Mesendoderm (in vitro differentiated cells): ENCODE results near the gene UBE2L6.

Experiments
- DNase-seq: peaks from one replicate; pipeline ENCODE4 v3.0.0; 2013
- H2AK5ac ChIP-seq: 2 replicates; pipeline ENCODE4 v1.6.1; 2013; ENCODE audit warnings: low read length, inconsistent platforms
- H2BK120ac ChIP-seq: 2 replicates; pipeline ENCODE4 v1.6.1; 2013; ENCODE audit warnings: low read depth, mild to moderate bottlenecking, low read length, moderate library complexity, mixed read lengths
- H2BK15ac ChIP-seq: replicated peaks from 2 replicates; pipeline ENCODE4 v1.6.1; 2013; ENCODE audit warnings: low read depth, mild to moderate bottlenecking, moderate library complexity
- H2BK5ac ChIP-seq: 2 replicates; pipeline ENCODE4 v1.6.1; 2013; ENCODE audit warnings: low read length, inconsistent platforms
- H3K18ac ChIP-seq: 2 replicates; pipeline ENCODE4 v1.6.1; 2013; ENCODE audit warnings: mild to moderate bottlenecking, low read length, mixed read lengths
- H3K23ac ChIP-seq: one replicate; pipeline ENCODE4 v1.6.1; 2013; ENCODE audit warnings: low read length
- H3K27ac ChIP-seq: 2 replicates; pipeline ENCODE4 v1.5.1; 2013; ENCODE audit warnings: low read depth, mild to moderate bottlenecking, inconsistent platforms, low read length, moderate library complexity
- H3K27me3 ChIP-seq: 2 replicates; pipeline ENCODE4 v1.6.1; 2013; ENCODE audit warnings: low read length, control low read depth, mild to moderate bottlenecking, inconsistent platforms; ENCODE audit not compliant: insufficient read depth, poor library complexity
- H3K36me3 ChIP-seq: 2 replicates; pipeline ENCODE4 v1.6.1; 2013; ENCODE audit warnings: low read length, inconsistent platforms; ENCODE audit not compliant: control insufficient read depth, insufficient read depth
- H3K4ac ChIP-seq: one replicate; pipeline ENCODE4 v1.6.1; 2013; ENCODE audit warnings: low read depth, mild to moderate bottlenecking, low read length, moderate library complexity
- H3K4me1 ChIP-seq: 2 replicates; pipeline ENCODE4 v1.6.1; 2013; ENCODE audit warnings: low read depth, low read length, inconsistent platforms; ENCODE audit not compliant: control insufficient read depth
- H3K4me2 ChIP-seq: 2 replicates; pipeline ENCODE4 v1.6.1; 2013; ENCODE audit warnings: low read length
- H3K4me3 ChIP-seq: 2 replicates; pipeline ENCODE4 v1.5.1; 2013; ENCODE audit warnings: mild to moderate bottlenecking, low read length
- H3K56ac ChIP-seq: one replicate; pipeline ENCODE4 v1.6.1; 2013; ENCODE audit warnings: low read length
- H3K79me1 ChIP-seq: 2 replicates; pipeline ENCODE4 v1.6.1; 2013; ENCODE audit warnings: low read length, inconsistent platforms
- H3K79me2 ChIP-seq: 2 replicates; pipeline ENCODE4 v1.6.1; 2013; ENCODE audit warnings: mild to moderate bottlenecking, low read length; ENCODE audit not compliant: control insufficient read depth, insufficient read depth
- H3K9ac ChIP-seq: 2 replicates; pipeline ENCODE4 v1.6.1; 2013; ENCODE audit warnings: low read length, inconsistent platforms
- H4K5ac ChIP-seq: one replicate; pipeline ENCODE4 v1.6.1; 2013; ENCODE audit warnings: low read length
- H4K8ac ChIP-seq: one replicate; pipeline ENCODE4 v1.6.1; 2013; ENCODE audit warnings: low read depth, mild to moderate bottlenecking, control low read depth, low read length, moderate library complexity
- WGBS: extraction: QIAGEN DNeasy Blood & Tissue Kit; methylation state at CpG from one replicate; pipeline ENCODE4 v1.1.7; 2013; ENCODE audit warnings: low lambda C conversion rate, missing lambda C conversion rate; ENCODE audit not compliant: insufficient coverage; ENCODE audit errors: extremely low coverage; 5-methylcytosine and 5-hydroxymethylcytosine counted together

Gene UBE2L6

GRCh38 chr11:57544566-57544965 lies 22.9 kb downstream of the UBE2L6 start:
- no peaks in the 10 kb centered on the region for H3K79me1 ChIP-seq
- H2BK15ac ChIP-seq = no peak overlapping the region

GRCh38 chr11:57543593-57543992 lies 23.9 kb downstream of the UBE2L6 start:
- H2BK120ac ChIP-seq = no peak overlapping the region
- no peak overlapping the region for H3K9ac ChIP-seq
- H3K27ac ChIP-seq = no peak overlapping the region
- H3K56ac ChIP-seq = no peak overlapping the region
- peaks cover 8% of the 10 kb centered on the region for H3K4me1 ChIP-seq
- no peak overlapping the region for H2BK15ac ChIP-seq
- H3K23ac ChIP-seq = no peak overlapping the region
- H3K4me3 ChIP-seq = no peak overlapping the region
- no peak overlapping the region for H4K8ac ChIP-seq
- H4K5ac ChIP-seq = no peak overlapping the region
- H3K79me2 ChIP-seq = no peaks in the 10 kb centered on the region
- H3K4me2 ChIP-seq = no peak overlapping the region
- no peaks in the 10 kb centered on the region for H3K27me3 ChIP-seq
- H2BK5ac ChIP-seq = no peak overlapping the region
- no peak for DNase-seq
- H3K79me1 ChIP-seq = no peaks in the 10 kb centered on the region
- H3K4ac ChIP-seq = no peak overlapping the region
- no peak overlapping the region for H2AK5ac ChIP-seq
- no peaks in the 10 kb centered on the region for H3K36me3 ChIP-seq
- no CpG with 5 or more reads among the region's 6 CpGs for WGBS
- H3K18ac ChIP-seq = no peak overlapping the region

More at GRCh38 chr11:57544566-57544965, 22.9 kb downstream of the UBE2L6 start:
- Histone ChIP-seq H3K23ac (no peak overlapping the region), H2BK120ac (no peak overlapping the region), H3K27me3 (no peaks in the 10 kb centered on the region), H4K5ac (no peak overlapping the region), H3K79me2 (no peaks in the 10 kb centered on the region), H3K18ac (no peak overlapping the region), H4K8ac (no peak overlapping the region), H3K4ac (no peak overlapping the region), H3K56ac (no peak overlapping the region), H3K36me3 (no peaks in the 10 kb centered on the region), H3K4me2 (no peak overlapping the region), H3K4me1 (peaks cover 8% of the 10 kb centered on the region), H3K9ac (no peak overlapping the region), H2BK5ac (no peak overlapping the region), H3K4me3 (no peak overlapping the region), H3K27ac (no peak overlapping the region), H2AK5ac (no peak overlapping the region)
- DNase-seq = no peak
- no CpG with 5 or more reads among the region's 6 CpGs for WGBS

- H4K5ac ChIP-seq = no peak overlapping the region
- no peak overlapping the region for H2AK5ac ChIP-seq
- no peaks in the 10 kb centered on the region for H3K79me1 ChIP-seq
- H3K27me3 ChIP-seq = no peaks in the 10 kb centered on the region
- H3K4me2 ChIP-seq = no peak overlapping the region
- H3K56ac ChIP-seq = no peak overlapping the region
- H3K23ac ChIP-seq = no peak overlapping the region
- H3K4ac ChIP-seq = no peak overlapping the region
- no peak overlapping the region for H3K4me3 ChIP-seq
- H3K4me1 ChIP-seq = peaks cover 6% of the 10 kb centered on the region
- H3K9ac ChIP-seq = no peak overlapping the region
- H3K27ac ChIP-seq = no peak overlapping the region
- no peak overlapping the region for H2BK5ac ChIP-seq
- no peak overlapping the region for H3K18ac ChIP-seq
- H4K8ac ChIP-seq = no peak overlapping the region
- H3K36me3 ChIP-seq = no peaks in the 10 kb centered on the region
- H2BK120ac ChIP-seq = no peak overlapping the region
- no CpG with 5 or more reads among the region's 4 CpGs for WGBS
- no peak for DNase-seq
- H2BK15ac ChIP-seq = no peak overlapping the region
- H3K79me2 ChIP-seq = no peaks in the 10 kb centered on the region
Measured at GRCh38 chr11:57542582-57542981, 24.9 kb downstream of the UBE2L6 start.

GRCh38 chr11:57541169-57541568 lies 26.3 kb downstream of the UBE2L6 start:
- Histone ChIP-seq H3K9ac (no peak overlapping the region), H3K79me1 (no peaks in the 10 kb centered on the region), H4K5ac (no peak overlapping the region), H3K36me3 (no peaks in the 10 kb centered on the region), H3K18ac (no peak overlapping the region), H2BK15ac (no peak overlapping the region), H3K4ac (no peak overlapping the region), H2BK120ac (no peak overlapping the region), H3K79me2 (no peaks in the 10 kb centered on the region), H3K4me2 (no peak overlapping the region), H3K56ac (no peak overlapping the region), H4K8ac (no peak overlapping the region), H3K27me3 (no peaks in the 10 kb centered on the region), H2AK5ac (no peak overlapping the region), H3K4me1 (peaks cover 3% of the 10 kb centered on the region), H3K4me3 (no peak overlapping the region), H3K23ac (no peak overlapping the region), H3K27ac (no peak overlapping the region), H2BK5ac (no peak overlapping the region)
- no peak for DNase-seq
- no CpG with 5 or more reads among the region's 5 CpGs for WGBS

GRCh38 chr11:57539342-57539741 lies 28.1 kb downstream of the UBE2L6 start:
- Histone ChIP-seq H3K27me3 (no peaks in the 10 kb centered on the region), H3K4me1 (peaks cover 3% of the 10 kb centered on the region), H3K79me1 (no peaks in the 10 kb centered on the region), H3K4ac (no peak overlapping the region), H3K56ac (no peak overlapping the region), H3K27ac (no peak overlapping the region), H2BK120ac (no peak overlapping the region), H2AK5ac (no peak overlapping the region), H3K9ac (no peak overlapping the region), H2BK5ac (no peak overlapping the region), H3K18ac (no peak overlapping the region), H3K4me2 (no peak overlapping the region), H3K23ac (no peak overlapping the region), H2BK15ac (no peak overlapping the region), H3K36me3 (no peaks in the 10 kb centered on the region), H4K5ac (no peak overlapping the region), H3K4me3 (no peak overlapping the region), H3K79me2 (no peaks in the 10 kb centered on the region), H4K8ac (no peak overlapping the region)
- no CpG with 5 or more reads among the region's 1 CpG for WGBS
- no peak for DNase-seq

GRCh38 chr11:57536947-57537619 lies 30.4 kb downstream of the UBE2L6 start, which contains the start of gene SMTNL1:
TSS of gene SMTNL1 (plus strand) at chr11:57537595. CDS start at chr11:57542643, 5,048 bp downstream.
- Histone ChIP-seq H3K36me3 (no peaks in the 10 kb centered on the region), H3K4me2 (no peak within 1 kb of the TSS), H3K27me3 (no peaks in the 10 kb centered on the region), H2AK5ac (no peak within 1 kb of the TSS), H3K56ac (no peak within 1 kb of the TSS), H3K4me3 (no peak within 1 kb of the TSS), H4K5ac (no peak within 1 kb of the TSS), H3K9ac (no peak within 1 kb of the TSS), H3K79me2 (no peaks in the 10 kb centered on the region), H3K27ac (no peak within 1 kb of the TSS), H3K23ac (no peak within 1 kb of the TSS), H2BK15ac (no peak within 1 kb of the TSS), H3K4me1 (no peaks in the 10 kb centered on the region), H4K8ac (no peak within 1 kb of the TSS), H3K4ac (no peak within 1 kb of the TSS), H3K18ac (no peak within 1 kb of the TSS), H2BK5ac (no peak within 1 kb of the TSS), H2BK120ac (no peak within 1 kb of the TSS), H3K79me1 (no peaks in the 10 kb centered on the region)
- no CpG with 5 or more reads among the region's 14 CpGs for WGBS
- no peak for DNase-seq
